ENCODE measurements around the gene KTN1. TPM values are rescaled to one million over a fixed set of nuclear protein-coding genes. Genes with fewer than 3 reads are reported as not detected.

Gene KTN1
- total RNA-seq, 1 donor from 2014 or later: 191 TPM

DNA sequence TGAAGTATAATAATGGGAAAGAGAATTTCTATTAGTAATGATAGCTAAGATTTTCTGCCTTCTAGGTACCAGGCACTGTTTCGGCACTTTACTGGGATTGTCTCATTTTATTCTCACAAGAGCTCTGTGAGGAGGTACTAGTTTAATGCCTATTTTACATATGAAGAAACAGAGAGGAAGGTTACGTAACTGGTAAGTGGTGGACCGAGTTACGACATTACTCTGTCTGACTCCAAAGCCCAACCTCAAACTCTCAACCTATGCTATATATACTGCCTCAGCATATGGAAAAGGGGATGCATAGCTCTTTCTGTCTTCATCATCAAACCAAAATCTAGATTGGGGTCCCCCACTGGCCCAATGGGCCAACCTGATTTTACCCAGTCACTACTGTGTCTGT lies 133.5 kb downstream of the KTN1 start:
- H3F3A ChIP-seq (ENCODE audit: low read depth): peaks cover 6% of the 10 kb centered on the region
- no peak overlapping the region for H3K4me2 ChIP-seq
- Mint-ChIP-seq H3K9me3 (peaks cover 2% of the 10 kb centered on the region), H3K4me1 (peaks cover 13% of the 10 kb centered on the region), H3K27me3 (ENCODE audit: insufficient read depth, low read depth) (peaks cover 2% of the 10 kb centered on the region), H3K36me3 (peaks cover under 1% of the 10 kb centered on the region), H3K27ac (peak overlapping the region; percentile 42), H3K4me3 (no peak overlapping the region)
- H3K27ac ChIP-seq: no peak overlapping the region
- no peaks in the 10 kb centered on the region for H3K36me3 ChIP-seq
- no peak overlapping the region for H3K4me3 ChIP-seq
- H3K9ac ChIP-seq: no peak overlapping the region
- no peaks in the 10 kb centered on the region for H3K27me3 ChIP-seq
- TF ChIP-seq EZH2phosphoT487 (IDR thresholded peaks at IDR 0.05) (no peak), EZH2 (IDR thresholded peaks at IDR 0.05) (no peak)
- TF ChIP-seq, protein P1, sequence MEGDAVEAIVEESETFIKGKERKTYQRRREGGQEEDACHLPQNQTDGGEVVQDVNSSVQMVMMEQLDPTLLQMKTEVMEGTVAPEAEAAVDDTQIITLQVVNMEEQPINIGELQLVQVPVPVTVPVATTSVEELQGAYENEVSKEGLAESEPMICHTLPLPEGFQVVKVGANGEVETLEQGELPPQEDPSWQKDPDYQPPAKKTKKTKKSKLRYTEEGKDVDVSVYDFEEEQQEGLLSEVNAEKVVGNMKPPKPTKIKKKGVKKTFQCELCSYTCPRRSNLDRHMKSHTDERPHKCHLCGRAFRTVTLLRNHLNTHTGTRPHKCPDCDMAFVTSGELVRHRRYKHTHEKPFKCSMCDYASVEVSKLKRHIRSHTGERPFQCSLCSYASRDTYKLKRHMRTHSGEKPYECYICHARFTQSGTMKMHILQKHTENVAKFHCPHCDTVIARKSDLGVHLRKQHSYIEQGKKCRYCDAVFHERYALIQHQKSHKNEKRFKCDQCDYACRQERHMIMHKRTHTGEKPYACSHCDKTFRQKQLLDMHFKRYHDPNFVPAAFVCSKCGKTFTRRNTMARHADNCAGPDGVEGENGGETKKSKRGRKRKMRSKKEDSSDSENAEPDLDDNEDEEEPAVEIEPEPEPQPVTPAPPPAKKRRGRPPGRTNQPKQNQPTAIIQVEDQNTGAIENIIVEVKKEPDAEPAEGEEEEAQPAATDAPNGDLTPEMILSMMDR (IDR thresholded peaks at IDR 0.05): no peak
- H3K4me1 ChIP-seq: peaks cover 12% of the 10 kb centered on the region
- DNase-seq (ENCODE audit: low spot score): no peak
- no peak overlapping the region for H2AFZ ChIP-seq (replicated peaks)
- no peaks in the 10 kb centered on the region for H3K79me2 ChIP-seq (ENCODE audit: low read depth)
- no peaks in the 10 kb centered on the region for H3K9me3 ChIP-seq (ENCODE audit: low read depth)
- no peaks in the 10 kb centered on the region for H4K20me1 ChIP-seq (ENCODE audit: low read depth)

DNA sequence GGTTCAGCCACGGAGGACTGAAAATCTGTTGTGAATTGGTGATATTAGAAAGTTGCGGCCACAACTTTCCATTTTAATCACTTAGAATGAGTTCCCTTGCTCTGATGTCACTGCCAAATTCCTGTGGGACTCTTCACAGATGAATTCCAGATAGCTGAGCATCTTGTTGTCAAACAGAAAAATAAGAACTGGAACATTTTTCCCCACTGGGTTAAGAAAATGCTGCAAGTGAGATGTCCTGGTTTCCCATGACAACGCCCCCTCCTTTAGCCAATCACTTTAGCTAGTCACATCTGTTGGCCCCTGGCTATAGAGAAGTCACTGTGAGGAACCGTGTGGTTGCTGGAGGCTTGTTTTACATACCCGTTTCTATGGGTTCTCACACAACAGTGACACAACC lies 135.9 kb downstream of the KTN1 start:
- Mint-ChIP-seq H3K9me3 (peaks cover 2% of the 10 kb centered on the region), H3K27ac (peak overlapping the region; percentile 52), H3K27me3 (ENCODE audit: insufficient read depth, low read depth) (peaks cover 2% of the 10 kb centered on the region), H3K4me1 (peaks cover 13% of the 10 kb centered on the region), H3K36me3 (peaks cover 2% of the 10 kb centered on the region), H3K4me3 (no peak overlapping the region)
- H3K27me3 ChIP-seq: no peaks in the 10 kb centered on the region
- H3F3A ChIP-seq (ENCODE audit: low read depth): peaks cover 6% of the 10 kb centered on the region
- no peak overlapping the region for H3K27ac ChIP-seq
- no peaks in the 10 kb centered on the region for H3K9me3 ChIP-seq (ENCODE audit: low read depth)
- no peak overlapping the region for H3K4me2 ChIP-seq
- TF ChIP-seq, protein P1 (IDR thresholded peaks at IDR 0.05): no peak
- TF ChIP-seq EZH2phosphoT487 (IDR thresholded peaks at IDR 0.05) (no peak), EZH2 (IDR thresholded peaks at IDR 0.05) (no peak)
- no peaks in the 10 kb centered on the region for H3K36me3 ChIP-seq
- no peak overlapping the region for H2AFZ ChIP-seq (replicated peaks)
- H3K4me1 ChIP-seq: peaks cover 12% of the 10 kb centered on the region
- H3K79me2 ChIP-seq (ENCODE audit: low read depth): no peaks in the 10 kb centered on the region
- no peak overlapping the region for H3K4me3 ChIP-seq
- no peak for DNase-seq (ENCODE audit: low spot score)
- no peak overlapping the region for H3K9ac ChIP-seq
- H4K20me1 ChIP-seq (ENCODE audit: low read depth): no peaks in the 10 kb centered on the region

DNA sequence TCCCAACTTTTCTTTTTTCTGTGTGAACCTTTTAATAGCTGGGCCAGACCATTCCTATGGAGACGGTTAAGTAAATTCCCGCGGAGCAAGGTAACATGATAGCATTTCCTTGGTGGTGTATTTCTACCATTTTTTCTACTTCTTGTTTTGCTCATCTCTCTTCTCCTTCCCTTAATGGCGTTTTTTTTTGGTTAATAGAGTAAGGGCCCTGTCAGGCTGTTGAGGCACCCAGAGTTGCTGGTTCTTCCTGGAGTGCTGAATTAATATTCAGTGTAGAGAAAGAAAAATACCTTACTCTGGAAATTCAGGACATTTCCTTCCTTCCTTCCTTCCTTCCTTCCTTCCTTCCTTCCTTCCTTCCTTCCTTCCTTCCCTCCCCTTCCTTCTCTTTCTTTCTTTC lies 137.6 kb downstream of the KTN1 start:
- H3K4me3 Mint-ChIP-seq: no peak overlapping the region

More for the DNA sequence above, 137.6 kb downstream of the KTN1 start:
- no peak overlapping the region for H3K4me2 ChIP-seq
- H2AFZ ChIP-seq (replicated peaks): no peak overlapping the region
- Mint-ChIP-seq H3K9me3 (no peaks in the 10 kb centered on the region), H3K27me3 (ENCODE audit: insufficient read depth, low read depth) (peaks cover 3% of the 10 kb centered on the region), H3K4me1 (peaks cover 13% of the 10 kb centered on the region), H3K27ac (no peak overlapping the region), H3K36me3 (peaks cover 2% of the 10 kb centered on the region)
- H3K27ac ChIP-seq: no peak overlapping the region
- peaks cover 14% of the 10 kb centered on the region for H3K4me1 ChIP-seq
- no peaks in the 10 kb centered on the region for H4K20me1 ChIP-seq (ENCODE audit: low read depth)
- TF ChIP-seq, protein P1 (IDR thresholded peaks at IDR 0.05): no peak
- TF ChIP-seq EZH2 (IDR thresholded peaks at IDR 0.05): no peak
- no peak for TF ChIP-seq EZH2phosphoT487 (IDR thresholded peaks at IDR 0.05)
- no peak overlapping the region for H3K4me3 ChIP-seq
- H3K36me3 ChIP-seq: no peaks in the 10 kb centered on the region
- no peaks in the 10 kb centered on the region for H3K79me2 ChIP-seq (ENCODE audit: low read depth)
- no peaks in the 10 kb centered on the region for H3K9me3 ChIP-seq (ENCODE audit: low read depth)
- no peak for DNase-seq (ENCODE audit: low spot score)
- H3K27me3 ChIP-seq: no peaks in the 10 kb centered on the region
- H3F3A ChIP-seq (ENCODE audit: low read depth): peaks cover 5% of the 10 kb centered on the region
- H3K9ac ChIP-seq: no peak overlapping the region

Measured in neural progenitor cell (in vitro differentiated cells).